HG02943 (cell line): Measurements from ENCODE around the gene CST7.

Experiments
- ATAC-seq: cut with Tn5 transposase; IDR thresholded peaks from one replicate; pipeline ENCODE4 v1.9.1; 2021; ENCODE audit warnings: mild to moderate bottlenecking, low read depth, moderate library complexity; ENCODE audit not compliant: unreplicated experiment

CST7 gene

DNA sequence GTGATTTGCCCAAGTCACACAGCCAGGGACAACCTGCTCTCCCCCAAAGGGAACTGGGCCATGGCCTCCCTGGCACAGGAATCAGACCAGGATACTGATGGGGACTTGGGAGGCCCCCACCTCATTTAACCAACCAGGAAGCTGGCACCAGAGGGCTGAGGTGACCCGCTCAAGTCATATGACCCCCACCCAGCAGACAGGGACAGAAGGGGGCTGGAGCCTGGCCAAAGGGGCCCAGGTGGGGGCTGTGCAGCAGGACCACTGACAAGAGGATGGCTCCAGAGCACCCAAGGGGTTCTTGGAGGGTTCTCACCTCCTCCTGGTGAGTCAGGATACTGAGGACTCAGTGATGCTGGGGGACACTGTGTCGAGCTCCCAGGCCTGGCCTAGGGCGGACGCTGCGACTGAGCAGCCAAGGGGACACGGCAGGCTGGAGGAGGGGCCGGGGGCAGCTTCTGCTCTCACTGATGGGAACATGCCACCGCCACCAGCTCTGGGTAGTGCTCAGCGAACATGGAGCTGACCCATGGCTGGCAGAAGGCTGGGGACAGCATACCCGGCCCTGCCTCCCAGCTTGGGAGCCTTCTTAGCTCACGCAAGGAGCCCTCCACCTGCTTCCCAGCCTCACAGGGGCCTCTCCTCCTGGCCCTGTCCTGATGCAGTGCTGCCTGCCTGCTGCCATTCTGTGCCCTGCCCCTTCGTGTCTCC is 1.2 kb downstream of the CST7 start:
- ATAC-seq, result no peak

DNA sequence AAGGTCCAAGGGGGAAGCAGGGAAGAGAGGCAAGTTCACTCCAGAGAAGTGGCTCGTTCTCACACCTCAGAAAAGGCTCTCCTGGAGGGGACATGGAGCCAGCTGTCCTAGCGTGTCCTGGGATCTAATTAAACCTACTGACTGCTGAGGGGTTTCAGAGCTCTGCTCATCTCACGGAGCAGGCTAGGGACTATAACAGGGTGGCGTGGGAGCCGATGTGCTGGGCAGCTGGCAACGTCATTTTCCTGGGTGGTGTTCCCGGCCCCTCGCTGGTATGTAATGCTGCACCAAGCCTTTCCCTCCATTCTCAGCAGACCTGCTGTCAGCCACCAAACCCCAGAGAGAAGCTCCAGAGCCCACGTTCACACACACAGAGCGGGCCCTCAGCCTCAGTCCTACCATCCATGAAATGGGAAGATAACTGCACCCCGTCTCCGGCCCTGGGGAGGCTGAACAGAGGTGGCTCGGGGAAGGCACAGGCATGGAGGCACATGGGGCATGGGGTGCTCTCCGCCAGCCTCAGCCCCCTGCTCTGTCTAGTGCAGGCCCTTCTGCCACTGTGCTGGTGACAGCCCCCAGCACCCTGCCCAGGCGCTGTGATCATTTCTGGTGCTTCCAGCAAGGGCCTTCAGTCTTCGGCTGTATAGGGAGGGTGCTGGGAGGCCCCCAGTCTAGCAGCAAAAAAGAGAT is 1.9 kb downstream of the CST7 start:
- ATAC-seq, result no peak

DNA sequence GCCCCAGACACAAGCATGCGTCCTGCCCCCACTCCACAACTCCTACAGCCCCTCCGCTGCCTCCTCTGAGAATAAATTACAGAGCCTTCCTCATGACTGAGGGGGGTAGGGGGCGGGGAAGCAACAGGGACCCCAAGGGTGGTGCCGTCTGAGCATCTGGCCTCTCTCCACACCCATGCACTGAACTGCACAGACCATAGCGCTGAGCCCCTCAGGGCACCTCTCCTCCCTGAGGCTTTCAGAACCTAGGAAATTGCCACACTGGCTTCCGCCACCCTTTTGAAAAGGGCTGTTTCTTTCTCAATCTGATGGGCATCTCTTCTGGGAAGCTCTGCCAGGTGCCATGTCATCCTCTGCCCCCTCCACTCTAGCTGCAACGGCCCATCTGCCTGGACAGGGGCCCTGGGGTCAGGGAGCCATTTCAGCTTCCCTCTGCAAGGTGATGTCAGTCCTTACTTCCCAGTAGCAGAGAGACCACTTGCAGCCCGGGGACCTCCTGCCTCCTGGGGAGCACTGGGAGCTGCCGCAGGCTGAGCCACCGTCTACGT is 2.5 kb downstream of the CST7 start:
- ATAC-seq, result no peak

GRCh38 chr20:24952376-24953208 is 3.5 kb downstream of the CST7 start:
- ATAC-seq, result no peak

- ATAC-seq, result no peak
Measured at GRCh38 chr20:24953209-24953575, 4.1 kb downstream of the CST7 start.

DNA sequence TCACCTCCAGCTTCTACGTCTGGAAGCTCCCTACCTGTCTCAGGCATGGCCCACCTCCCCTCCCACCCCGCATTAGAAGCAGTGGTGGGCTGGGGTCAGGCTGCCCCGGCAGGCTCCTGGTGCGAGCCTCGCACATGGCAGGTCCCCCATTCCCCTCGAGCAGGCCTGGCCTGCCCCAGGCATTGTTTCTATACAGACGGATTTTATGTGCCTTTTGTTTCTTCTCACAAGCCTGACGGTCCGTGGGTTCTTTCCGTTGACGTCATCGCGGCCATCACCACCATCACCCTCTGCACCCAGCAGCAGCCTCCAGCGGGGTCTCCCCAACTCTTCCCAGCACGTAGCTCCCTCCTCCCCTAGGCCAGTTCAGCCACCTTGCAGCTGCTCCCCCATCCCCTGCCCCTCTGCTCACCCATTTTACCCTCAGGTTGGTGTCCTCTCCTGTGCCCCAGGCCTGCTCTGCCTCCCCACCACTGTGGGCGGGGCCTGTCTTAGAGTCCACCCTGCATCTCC is 4.6 kb downstream of the CST7 start:
- no peak for ATAC-seq

- no peak for ATAC-seq
Measured at GRCh38 chr20:24954151-24954550, 5.1 kb downstream of the CST7 start.

GRCh38 chr20:24954566-24954965 is 5.5 kb downstream of the CST7 start:
- no peak for ATAC-seq

DNA sequence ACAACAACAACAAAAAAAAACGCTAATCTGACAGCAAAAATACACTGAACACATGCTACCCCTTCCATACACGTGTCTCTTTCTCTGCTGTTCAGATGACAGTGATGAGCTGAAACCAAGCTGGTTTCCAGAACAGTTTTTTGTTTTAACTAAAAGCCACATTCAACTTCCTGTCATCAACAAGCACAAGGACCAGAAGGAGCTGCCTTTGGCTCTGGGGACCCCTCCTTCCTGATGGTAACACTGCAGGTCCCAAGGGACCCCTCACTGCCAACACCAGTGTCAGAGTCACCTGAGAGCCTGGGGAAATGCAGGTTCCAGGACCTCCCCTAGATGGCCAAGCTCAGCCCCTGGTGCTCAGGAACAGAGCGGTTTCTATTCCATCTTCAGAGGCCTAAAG is 6.0 kb downstream of the CST7 start:
- peak; percentile 81 for ATAC-seq

GRCh38 chr20:24956001-24956841 is 7.2 kb downstream of the CST7 start:
- no peak for ATAC-seq

- no peak for ATAC-seq
Measured at GRCh38 chr20:24957326-24958016, 8.4 kb downstream of the CST7 start.

GRCh38 chr20:24958506-24959385 is 9.7 kb downstream of the CST7 start:
- ATAC-seq, result no peak

GRCh38 chr20:24959591-24960301 is 10.7 kb downstream of the CST7 start:
- no peak for ATAC-seq

DNA sequence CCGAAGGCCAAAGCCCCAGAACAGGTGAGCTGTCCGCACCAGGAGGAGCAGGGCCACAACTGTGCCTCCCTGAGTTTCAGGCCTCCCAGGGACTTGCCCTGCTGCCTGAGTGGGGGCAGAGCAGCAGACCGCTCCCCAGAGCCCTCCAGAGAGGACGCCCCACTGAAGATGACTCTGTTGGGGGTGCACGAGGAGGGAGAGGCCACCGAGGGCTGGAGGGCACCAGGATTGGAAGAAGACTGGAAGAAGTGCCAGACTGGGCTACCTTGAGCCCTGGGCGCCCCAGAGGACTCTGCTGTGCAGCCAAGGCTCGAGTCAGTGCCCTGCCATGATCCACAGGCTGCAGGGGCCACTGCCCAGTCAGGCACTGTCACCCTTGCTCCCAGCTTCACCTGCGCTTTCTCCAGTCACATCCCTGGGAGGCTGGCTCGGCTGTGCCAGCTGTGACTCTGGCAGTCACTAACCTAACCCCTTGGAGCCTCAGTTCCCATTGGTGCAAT is 11.3 kb downstream of the CST7 start:
- no peak for ATAC-seq

DNA sequence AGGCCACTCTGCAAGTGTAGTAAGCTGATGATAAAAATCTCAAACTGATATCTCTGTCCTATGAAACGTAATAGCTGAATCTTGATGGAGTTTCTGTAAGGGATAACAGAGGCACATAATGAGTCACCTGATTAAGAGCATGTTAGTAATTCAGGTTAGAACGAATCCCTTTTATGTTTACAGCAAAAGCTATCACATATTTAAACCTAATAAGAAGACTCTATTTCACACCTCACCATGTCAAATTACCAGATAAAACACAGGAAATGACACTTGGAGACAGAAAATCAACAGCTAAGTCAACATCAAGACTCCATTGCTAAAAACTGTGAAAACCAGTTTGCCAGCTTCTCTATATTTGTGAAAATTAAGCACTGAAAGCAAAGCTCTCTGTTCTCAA is 11.8 kb downstream of the CST7 start:
- ATAC-seq, result no peak

- ATAC-seq, result no peak
Measured at GRCh38 chr20:24961384-24962181, 12.5 kb downstream of the CST7 start.

- ATAC-seq, result no peak
Measured at GRCh38 chr20:24962182-24962492, 13.1 kb downstream of the CST7 start.
